ENCODE measurements around the gene YKT6. TPM values are rescaled to one million over a fixed set of nuclear protein-coding genes. Genes with fewer than 3 reads are reported as not detected.

The YKT6 gene
- total and polyA plus RNA-seq, 2 of the 8 experiments (the other 6 are each of a cell fraction or from before 2014, with no cell fraction given) = 75.3 to 103 TPM

GRCh38 chr7:44247868-44248651 is 47.3 kb downstream of the YKT6 start:
- Histone ChIP-seq H2AK5ac (ENCODE audit: low read depth, low read length) (no peak overlapping the region), H2BK5ac (ENCODE audit: low read depth, low read length) (no peak overlapping the region), H2BK20ac (ENCODE audit: low read length) (no peak overlapping the region), H3K4me1 (replicated peaks in 1 of 4; ENCODE audit: control insufficient read depth in 3 of 4, insufficient read depth in 4 of 4, low read length in 3 of 4) (no peaks in the 10 kb centered on the region), H2BK12ac (ENCODE audit: low read depth, low read length) (no peak overlapping the region), H3K79me1 (ENCODE audit: low read depth, low read length) (0 out of 2 replicates have a peak, but pooled peaks cover 6% of the 10 kb centered on the region), H3K9me3 (ENCODE audit: insufficient read depth in 2 of 2, low read depth in 1 of 2, low read length in 1 of 2) (no peaks in the 10 kb centered on the region), H3K9ac (replicated peaks in 1 of 4; ENCODE audit: extremely low read depth in 1 of 4, low read depth in 3 of 4, low read length in 3 of 4) (no peak overlapping the region), H3K27me3 (replicated peaks in 1 of 4; ENCODE audit: control insufficient read depth in 3 of 4, extremely low read depth in 1 of 4, insufficient read depth in 3 of 4, low read length in 3 of 4) (no peaks in the 10 kb centered on the region; a peak in 1 of 7 replicates), H3K4me2 (ENCODE audit: insufficient read depth in 1 of 2, low read depth in 2 of 2, low read length in 2 of 2) (no peak overlapping the region), H2AFZ (ENCODE audit: low read length) (no peak overlapping the region), H3K36me3 (ENCODE audit: control insufficient read depth in 2 of 4, insufficient read depth in 4 of 4, low read length in 3 of 4) (no peaks in the 10 kb centered on the region), H3K4me3 (ENCODE audit: extremely low read depth in 1 of 4, insufficient read depth in 2 of 4, low read depth in 3 of 4, low read length in 4 of 4) (no peak overlapping the region), H3K14ac (ENCODE audit: insufficient read length) (no peak overlapping the region), H2BK15ac (ENCODE audit: low read length) (no peak overlapping the region), H3K27ac (ENCODE audit: low read depth, low read length) (no peak overlapping the region), H4K5ac (ENCODE audit: insufficient read length, low read depth, low read length) (no peak overlapping the region), H4K91ac (replicated peaks; ENCODE audit: insufficient read length, low read length) (no peak overlapping the region), H3K4ac (replicated peaks; ENCODE audit: insufficient read length, low read depth, low read length) (no peak overlapping the region), H4K20me1 (replicated peaks in 1 of 2; ENCODE audit: control insufficient read depth in 1 of 2, insufficient read depth in 2 of 2, low read length in 2 of 2) (peaks cover 0 to 6% of the 10 kb centered on the region in 2 experiments), H2BK120ac (replicated peaks; ENCODE audit: low read depth, low read length) (no peak overlapping the region), H3K23ac (ENCODE audit: insufficient read length) (no peak overlapping the region), H4K8ac (ENCODE audit: extremely low read depth, insufficient read depth, low read length) (no peak overlapping the region), H3K56ac (replicated peaks; ENCODE audit: insufficient read length, low read depth, low read length) (no peak overlapping the region), H3K23me2 (ENCODE audit: low read depth, low read length) (peaks cover 3% of the 10 kb centered on the region; the same call in 1 of the 2 replicates), H3K79me2 (ENCODE audit: control insufficient read depth in 1 of 2, insufficient read depth in 2 of 2, low read length in 2 of 2) (no peaks in the 10 kb centered on the region), H3K18ac (ENCODE audit: extremely low read depth, low read length) (no peak overlapping the region)
- DNase-seq (ENCODE audit: low read depth in 1 of 2, low spot score in 2 of 2) (no peak), FAIRE-seq (no peak)
- POLR2A ChIA-PET (ENCODE audit: partially characterized antibody) = no interaction called here
- WGBS, 2 experiments (ENCODE audit: extremely low coverage in 1 of 2, insufficient coverage in 1 of 2, insufficient read length in 1 of 2, insufficient replicate concordance in 2 of 2, low coverage in 1 of 2, low lambda C conversion rate in 2 of 2, missing lambda C conversion rate in 1 of 2) = 90% methylated on average over 10 of the region's 10 CpGs; no CpG with 5 or more reads in 1 of the 2 experiments
- CTCF ChIA-PET (ENCODE audit: partially characterized antibody) = interaction anchor here (0.8 to 1.1 kb wide), 5 partner anchors 10 to 101 kb away, joined by 3 to 5 read pairs (median 3); no protein-coding TSS in a partner anchor
- no peak for TF ChIP-seq KDM1A (IDR thresholded peaks at IDR 0.05; ENCODE audit: borderline replicate concordance, low read length)
- TF ChIP-seq EP300 (IDR thresholded peaks at IDR 0.05; ENCODE audit: borderline replicate concordance in 1 of 2, low read depth in 2 of 2, low read length in 2 of 2) = no peak
- no peak for TF ChIP-seq GTF2F1 (IDR thresholded peaks at IDR 0.05; ENCODE audit: borderline replicate concordance, low read depth, low read length)
- no peak for TF ChIP-seq YY1 (IDR thresholded peaks at IDR 0.05; ENCODE audit: low read depth, low read length)
- TF ChIP-seq KDM5A (IDR thresholded peaks at IDR 0.05; ENCODE audit: low read length) = no peak
- TF ChIP-seq HDAC2 (IDR thresholded peaks at IDR 0.05; ENCODE audit: borderline replicate concordance in 1 of 2, low read depth in 2 of 2, low read length in 2 of 2) = no peak
- no peak for TF ChIP-seq E2F6 (IDR thresholded peaks at IDR 0.05)
- no peak for TF ChIP-seq EGR1 (IDR thresholded peaks at IDR 0.05; ENCODE audit: borderline replicate concordance, low read depth, low read length)
- TF ChIP-seq GABPA (IDR thresholded peaks at IDR 0.05; ENCODE audit: borderline replicate concordance, insufficient read depth, low read length) = no peak
- TF ChIP-seq TCF12 (IDR thresholded peaks at IDR 0.05; ENCODE audit: low read depth, low read length) = no peak
- TF ChIP-seq RBBP5 (IDR thresholded peaks at IDR 0.05; ENCODE audit: borderline replicate concordance, low read depth, low read length) = no peak

Measured in H1 (cell line).